Stimulated activated CD4-positive, alpha-beta T cell treated with anti-CD3 and anti-CD28 coated beads, Interleukin-12 subunit alpha, Interleukin-12 subunit beta, amount 100 ng/mL, for 48 hours (primary cell): ENCODE results near the gene PIGX.

Source experiments
- DNase-seq, 3 donors: peaks; one replicate each; pipeline ENCODE4 v3.0.0-alpha.2; 2020; ENCODE audit warnings: low read depth in 2 of 3, low spot score in 1 of 3

The PIGX gene

DNA sequence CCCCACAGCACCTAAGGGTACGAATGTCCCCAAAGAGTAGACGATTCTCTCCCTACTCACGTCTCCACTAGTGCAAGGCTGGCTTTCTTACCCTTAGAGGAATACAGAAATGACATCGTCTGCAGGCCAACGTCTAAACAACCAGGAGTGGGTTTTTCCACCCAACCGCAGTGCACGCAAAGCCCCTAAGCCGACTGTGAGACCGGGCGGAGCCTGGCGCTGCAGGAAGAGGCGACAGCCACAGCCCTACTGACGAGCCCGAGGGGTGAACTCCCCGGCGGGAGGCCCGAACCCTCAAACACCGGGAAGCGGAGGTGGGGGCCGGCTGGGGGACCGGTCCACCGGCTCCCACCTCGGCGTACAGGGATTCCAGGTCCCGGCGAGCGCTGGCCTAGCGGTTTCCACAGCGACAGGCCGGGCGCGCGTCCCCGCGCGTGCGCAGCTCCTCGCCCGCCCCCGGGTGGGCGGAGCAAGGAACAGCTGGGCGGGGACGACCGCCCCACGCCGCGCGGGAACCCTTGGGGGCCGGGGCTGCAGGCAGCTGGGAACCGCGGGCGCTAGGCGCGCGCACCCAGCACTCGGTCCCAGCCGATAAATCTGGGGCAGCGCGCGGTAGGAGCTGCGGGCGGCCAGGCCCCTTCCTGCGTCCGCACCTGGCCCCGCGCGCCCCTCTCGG lies at the start of gene PIGX, which contains the start of gene CEP19:
Gene PIGX, plus strand, starts transcription at position 540 of the 676 bp plus-strand sequence.
Gene CEP19, minus strand, starts transcription at position 413 of the 676 bp plus-strand sequence. CDS start 3,593 bp downstream, outside the sequence.
- peak; percentile 72 to 83 (median 76) for DNase-seq

DNA sequence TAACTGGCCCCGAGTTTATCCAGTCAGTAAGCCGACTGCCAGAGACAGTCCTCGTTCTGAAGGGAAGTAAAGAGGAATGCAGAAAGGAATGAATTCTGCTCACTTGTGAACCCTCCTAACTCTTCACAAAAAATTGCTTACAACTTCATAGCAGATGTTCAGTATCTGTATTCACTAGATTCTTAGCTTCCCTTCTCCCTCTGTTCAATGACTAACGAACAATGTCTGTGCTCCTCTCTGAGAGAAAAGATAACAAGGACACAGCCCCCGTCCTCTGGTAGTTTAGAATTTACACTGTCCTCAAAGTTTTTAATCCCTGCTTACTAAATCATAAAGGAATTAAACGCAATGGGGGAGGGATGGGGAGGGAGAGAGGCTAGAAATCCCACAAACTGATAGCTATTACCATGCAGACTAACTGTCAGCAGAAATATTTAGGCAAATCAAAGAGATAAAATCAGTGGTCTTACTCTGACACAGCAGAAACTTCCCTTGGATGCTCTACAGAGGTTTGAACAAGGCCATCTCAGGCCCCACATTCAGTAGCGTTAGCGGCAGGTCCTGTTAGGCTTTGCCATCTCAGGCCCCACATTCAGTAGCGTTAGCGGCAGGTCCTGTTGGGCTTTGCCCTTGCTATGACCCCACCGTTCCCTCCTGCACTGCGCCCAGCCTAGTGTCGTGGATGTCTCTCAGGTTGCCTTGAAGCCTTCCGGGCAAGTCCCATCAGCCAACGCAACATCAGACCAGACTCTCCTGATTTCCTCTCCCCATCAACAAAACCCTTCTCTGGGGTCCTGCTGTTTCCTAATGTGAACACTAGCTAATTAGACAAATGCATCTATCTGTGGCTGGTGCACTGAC lies 49.2 kb upstream of the PIGX start:
- DNase-seq = no peak

DNA sequence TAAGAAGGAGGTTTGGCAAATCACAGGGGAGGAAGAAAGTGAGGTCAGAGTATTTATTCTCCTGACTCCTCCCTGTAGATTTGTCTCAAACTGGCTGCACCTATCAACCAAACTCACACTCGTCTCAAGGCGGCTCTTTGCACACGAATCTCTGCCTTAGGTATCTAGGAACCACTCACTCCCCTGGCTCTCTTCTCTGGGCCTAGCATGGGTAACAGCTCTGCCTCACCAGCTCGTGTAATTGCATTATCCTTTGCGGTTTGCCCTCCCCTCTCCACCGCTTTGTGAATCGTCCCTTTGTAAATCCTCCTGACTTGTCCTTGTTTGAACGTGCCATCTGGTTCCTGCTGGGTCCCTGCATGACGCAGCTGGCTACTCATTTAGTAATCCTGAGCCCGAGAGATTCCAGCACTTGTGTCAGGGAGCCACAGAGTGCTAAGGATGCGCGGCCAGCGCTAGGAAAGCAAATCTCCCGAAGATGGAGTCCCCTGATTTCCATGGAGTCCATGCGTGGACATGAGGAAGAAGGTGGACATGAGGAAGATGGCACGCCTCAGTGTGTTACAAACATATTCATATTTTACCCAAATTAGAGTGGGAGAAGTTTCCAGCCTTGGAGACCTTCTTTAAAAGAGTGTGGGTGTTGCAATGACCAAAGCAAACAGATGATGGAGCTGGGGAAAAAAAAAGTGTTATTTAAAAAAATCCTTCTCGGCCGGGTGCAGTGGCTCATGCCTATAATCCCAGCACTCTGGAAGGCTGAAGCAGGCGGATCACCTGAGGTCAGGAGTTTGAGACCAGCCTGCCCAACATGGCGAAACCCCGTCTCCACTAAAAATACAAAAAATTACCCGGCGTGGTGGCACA lies 45.9 kb upstream of the PIGX start:
- DNase-seq = no peak

DNA sequence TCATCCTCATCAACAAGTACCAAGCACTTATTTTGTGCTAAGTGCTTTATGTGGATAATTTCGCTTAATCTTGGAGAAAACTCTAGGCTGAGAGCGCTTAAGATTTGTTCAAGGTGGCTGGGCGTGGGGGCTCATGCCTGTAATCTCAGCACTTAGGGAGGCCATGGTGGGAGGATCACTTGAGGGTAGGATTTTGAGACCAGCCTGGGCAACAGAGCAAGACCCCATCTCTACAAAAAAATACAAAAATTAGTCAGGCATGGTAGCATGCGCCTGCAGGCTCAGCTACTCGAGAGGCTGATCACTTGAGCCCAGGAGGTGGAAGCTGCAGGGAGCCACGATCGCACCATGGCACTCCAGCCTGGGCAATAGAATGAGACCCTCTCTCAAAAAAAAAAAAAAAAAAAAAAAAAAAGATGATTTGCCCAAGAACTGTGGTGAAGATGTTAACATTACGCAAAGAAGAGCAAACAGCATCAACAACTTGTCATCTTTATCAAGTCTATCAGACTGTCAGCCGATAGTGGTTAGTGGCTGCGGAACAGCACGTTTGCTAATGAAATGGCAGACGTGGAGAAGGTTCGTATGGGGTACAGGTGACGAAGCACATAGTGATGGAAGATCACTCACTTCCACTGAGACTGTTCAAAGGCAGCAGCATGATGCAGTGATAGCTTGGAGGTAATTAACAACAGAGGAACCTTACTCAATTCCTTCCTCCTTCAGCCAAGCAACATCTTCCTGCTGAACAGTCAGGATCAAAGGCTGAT lies 44.9 kb upstream of the PIGX start:
- DNase-seq = no peak

DNA sequence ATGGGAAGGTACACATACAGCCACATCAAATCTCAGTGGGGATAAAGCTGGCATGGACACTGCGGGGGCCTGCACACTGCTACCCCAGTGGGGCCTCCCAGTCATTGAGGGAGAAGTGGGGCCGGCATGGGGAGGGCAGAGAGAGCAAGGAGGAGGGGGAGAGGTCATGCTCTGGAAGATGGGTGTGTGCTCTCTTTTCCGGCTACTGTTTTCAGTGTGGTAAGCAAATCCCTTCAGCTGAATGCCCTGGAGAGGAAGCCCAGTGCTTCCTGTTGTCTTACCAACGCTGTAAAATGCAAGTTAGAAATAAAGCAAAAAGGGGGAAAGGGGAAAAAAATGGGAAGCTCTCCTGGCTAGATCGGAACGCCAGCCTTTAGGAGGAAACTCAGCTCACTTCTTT lies 41.8 kb upstream of the PIGX start:
- no peak for DNase-seq

DNA sequence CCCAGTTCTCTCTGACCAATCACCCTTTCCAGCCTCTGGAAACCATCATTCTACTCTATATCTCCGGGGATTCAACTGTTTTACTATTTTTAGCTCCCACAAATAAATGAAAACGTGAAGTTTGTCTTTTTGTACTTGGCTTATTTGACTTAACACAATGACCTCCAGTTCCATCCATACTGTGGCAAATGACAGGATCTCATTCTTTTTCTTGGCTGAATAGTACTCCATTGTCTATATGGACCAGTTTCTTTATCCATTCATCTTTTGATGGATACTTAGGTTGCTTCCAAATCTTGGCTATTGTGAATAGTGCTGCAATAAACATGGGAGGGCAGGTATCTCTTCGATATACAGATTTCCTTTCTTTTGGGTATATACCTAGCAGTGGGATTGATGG lies 38.5 kb upstream of the PIGX start:
- no peak for DNase-seq

DNA sequence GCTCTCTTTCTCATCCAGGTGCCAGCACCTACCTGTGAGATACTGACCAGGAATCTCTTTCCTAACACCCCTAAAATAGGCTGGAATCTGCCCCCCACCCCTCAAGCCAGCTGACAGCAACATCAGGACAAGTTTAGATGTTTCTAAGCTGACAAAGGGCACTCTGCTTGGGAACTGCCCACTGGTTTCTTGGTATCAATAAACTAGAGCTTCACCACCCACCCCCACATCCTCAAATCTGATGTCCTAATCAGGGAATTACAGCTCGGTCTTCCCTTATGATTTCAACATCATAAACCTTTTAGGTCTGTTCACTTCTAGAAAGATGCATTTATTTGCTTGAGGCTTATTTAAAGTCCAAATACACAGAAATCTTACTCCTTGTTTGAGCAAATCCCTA lies 34.8 kb upstream of the PIGX start:
- DNase-seq = no peak

DNA sequence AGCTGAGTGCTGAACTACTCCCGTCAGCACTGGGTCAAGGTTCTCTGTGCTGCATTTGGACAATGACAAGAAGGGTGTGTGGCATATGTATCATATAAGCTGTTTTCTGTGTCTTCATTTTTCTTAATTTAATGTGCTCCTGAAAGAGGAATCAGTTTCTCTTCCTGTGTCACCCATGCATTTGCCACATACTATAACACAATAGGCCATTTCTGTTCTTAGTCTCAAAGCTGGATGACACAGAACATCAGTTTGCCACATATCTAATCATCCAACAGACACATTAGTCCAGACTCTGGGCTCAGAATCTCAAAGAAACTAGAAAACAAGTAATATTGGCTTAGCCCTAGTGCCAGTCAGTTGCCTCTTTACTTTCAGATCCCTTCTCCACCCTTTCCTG lies 34.2 kb upstream of the PIGX start:
- DNase-seq = no peak

DNA sequence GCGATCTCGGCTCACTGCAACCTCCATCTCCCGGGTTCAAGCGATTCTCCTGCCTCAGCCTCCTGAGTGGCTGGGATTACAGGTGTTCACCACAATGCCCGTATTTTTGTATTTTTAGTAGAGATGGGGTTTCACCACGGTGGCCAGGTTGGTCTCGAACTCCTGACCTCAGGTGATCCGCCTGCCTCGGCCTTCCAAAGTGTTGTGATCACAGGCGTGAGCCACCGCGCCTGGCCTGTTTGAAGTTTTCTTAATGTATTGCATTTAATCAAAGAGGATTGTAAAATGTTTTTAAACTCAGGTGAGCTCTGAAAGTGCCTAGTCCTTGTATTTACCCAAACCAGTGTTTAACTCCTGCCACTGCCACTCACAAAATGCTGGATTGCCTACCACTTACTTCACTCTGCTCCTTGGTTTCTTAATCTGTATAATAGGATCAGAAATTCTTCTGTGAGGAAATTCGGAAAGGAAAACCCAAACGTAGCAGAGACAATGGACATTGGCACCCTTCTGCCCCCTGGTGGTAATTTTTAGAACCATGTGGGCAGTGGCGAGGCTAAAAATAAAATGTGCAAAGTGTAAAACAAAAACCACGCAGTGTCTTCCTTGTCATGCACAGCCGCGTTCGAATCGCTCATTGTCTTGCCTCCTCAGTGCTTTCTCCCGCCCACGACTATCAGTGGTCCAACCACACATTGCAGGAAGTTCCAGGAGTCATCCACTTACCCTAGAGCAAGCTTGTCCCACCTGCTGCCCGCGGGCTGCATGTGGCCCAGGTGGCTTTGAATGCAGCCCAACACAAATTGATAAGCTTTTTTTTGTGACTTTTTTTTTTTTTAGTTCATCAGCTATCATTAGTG lies 27.4 kb upstream of the PIGX start:
- peak; percentile 49 to 76 (median 54) for DNase-seq

DNA sequence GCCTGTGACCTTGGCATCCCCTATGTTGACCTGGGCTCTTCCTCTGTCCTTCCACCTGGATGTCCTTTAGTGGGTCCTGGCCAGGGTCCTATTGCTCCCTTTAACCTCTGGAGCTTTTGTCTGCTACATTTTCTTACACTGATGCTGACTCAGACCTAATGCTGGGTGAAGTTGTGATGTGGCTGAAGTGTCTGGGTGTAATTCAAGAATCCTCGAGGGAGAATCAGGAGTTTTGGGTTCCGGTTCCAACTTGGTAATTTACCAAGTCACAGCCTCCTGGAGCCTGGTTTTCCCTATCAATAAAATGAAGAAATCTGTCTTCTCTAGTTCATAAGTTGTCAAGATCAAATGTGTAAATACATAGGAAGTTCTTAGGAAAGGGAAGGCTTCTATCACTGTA lies 25.7 kb upstream of the PIGX start:
- no peak for DNase-seq

DNA sequence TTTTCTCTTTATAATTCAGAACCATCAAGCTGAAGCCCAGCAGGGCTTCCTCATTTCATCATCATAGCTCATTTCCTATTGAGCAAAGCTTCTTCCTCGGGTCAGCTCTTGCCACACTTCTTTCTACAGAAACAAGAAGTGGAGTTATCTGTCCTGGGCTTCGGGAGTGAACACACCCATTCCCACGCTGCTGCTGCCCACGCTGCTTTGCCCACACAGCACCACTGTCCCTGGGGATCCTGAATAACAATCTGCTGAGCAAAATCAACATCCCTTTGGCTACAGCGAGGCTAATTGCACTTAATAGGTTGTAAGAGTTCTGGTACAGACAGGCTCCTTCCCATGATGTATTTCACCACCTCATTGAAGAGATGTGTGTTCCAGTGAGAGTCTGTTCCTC lies 23.8 kb upstream of the PIGX start:
- no peak for DNase-seq

DNA sequence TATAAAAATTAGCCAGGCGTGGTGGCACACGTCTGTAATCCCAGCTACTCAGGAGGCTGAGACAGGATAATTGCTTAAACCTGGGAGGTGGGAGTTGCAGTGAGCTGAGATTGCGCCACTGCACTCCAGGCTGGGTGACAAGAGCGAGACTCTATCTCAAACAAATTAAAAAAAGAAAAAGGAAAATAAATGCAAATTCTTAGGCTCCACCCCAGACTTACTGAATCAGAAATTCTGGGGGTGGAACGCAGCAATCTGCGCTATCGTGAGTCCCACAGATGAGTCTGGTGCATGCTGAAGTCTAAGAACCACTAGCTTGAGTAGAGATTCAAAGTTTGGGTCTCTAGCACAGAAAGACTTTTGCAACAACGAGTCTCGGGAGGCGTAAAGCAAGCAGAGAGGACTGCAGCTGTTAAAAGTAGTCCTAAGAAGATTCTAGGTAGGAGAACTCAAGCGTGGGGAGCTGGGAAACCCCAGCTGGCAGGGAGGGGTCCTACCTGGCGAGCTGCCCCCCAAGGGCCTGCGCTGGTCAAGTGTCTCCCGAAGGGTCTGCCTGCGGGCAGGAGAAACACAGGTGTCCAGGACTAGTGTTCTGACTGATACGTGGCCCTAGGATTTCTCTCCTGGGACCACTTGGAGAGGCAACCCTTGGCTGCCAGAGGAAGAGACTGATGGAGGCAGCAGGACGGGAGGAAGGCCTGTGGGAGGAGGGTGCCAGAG lies 22.1 kb upstream of the PIGX start:
- DNase-seq = no peak

DNA sequence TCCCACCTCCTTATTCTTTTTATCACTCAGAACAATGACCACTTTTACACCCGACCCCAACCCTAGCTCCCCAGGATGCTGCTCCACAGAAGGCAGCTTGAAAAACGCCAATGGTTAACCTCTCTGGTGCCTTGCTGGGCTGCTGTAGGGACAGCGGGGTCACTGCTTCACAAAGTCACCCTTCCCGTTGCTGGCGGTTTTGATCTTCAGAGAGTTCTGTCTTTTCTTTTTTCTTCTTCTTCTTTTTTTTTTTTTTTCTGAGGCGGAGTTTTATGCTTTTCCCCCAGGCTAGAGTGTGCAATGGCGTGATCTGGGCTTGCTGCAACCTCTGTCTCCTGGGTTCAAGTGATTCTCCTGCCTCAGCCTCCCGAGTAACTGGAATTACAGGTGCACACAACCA lies 20.8 kb upstream of the PIGX start:
- DNase-seq = no peak

DNA sequence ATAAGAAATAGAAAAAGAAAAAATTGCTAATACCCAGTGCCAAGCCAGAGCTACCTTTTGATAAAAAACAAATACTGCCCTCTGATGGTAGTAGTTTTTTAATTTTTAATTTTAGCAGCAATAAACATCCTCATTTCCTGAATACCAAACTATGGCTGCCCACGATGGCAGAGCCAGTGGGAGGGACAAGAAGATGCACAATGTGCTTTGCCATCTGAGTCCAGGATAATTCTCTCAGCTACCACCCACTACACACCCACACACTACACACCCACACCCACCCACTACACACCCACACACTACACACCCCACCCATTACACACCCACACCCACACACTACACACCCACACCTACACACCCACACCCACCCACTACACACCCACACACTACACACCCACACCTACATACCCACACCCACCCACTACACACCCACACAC lies 18.0 kb upstream of the PIGX start:
- no peak for DNase-seq

DNA sequence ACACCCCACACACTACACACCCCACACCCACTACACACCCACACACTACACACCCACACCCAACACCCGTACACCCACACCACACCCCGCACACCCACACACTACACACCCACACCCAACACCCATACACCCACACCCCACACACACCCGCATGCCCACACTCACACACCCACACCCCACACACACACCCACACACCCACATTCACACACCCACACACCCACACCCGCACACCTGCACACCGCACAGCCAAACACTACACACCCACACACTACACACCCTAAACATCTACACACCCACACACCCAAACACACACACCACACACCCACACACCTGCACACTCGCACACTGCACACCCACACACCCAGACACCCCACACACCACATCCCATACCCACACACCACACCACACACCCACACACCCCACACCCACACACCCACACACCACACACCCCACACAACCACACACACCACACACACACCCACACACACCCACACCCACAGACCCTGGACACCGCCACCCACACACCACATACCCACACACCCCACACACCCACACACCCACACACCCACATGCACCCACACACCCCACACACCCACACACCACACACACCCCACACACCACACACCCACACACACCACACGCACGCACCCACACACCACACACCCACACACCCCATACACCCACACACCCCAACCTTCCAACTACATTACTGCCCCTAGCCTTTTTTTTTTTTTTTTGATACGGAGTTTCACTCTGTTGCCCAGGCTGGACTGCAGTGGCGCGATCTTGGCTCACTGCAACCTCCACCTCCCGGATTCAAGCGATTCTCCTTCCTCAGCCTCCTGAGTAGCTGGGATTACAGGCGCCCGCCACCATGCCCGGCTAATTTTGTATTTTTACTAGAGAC lies 17.0 kb upstream of the PIGX start:
- peak in 1 of 3 donors; percentile 11 for DNase-seq

DNA sequence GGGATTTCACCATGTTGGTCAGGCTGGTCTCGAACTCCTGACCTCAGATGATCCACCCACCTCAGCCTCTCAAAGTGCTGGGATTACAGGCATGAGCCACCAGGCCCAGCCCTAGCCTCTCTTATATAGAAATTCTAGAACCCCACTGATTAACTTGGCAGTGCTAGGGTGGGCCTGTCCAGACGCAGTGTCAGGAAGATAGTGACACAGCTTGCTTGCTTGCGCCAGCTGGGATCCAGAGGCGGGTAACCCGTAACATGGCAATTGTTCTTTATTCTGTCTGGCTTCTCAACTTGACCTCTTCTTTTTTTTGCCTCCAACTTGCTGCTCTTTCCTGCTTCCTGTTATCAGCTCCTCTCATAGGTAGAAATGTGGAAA lies 16.3 kb upstream of the PIGX start:
- DNase-seq = no peak

DNA sequence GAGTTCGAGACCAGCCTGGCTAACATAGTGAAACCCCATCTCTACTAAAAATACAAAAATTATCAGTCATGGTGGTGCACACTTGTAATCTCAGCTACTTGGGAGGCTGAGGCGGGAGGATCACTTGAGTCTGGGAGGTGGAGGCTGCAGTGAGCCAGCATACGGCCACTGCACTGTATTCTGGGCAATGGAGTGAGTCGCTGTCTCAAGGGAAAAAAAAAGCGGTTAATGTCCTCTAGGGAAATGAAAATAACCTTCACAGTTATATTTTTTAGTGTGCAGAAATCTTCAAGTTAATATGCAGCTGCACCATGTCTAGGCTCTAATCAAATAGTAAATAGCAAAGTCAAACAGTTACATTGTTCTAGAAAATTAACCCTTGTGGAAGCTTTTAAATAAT lies 14.9 kb upstream of the PIGX start:
- no peak for DNase-seq

DNA sequence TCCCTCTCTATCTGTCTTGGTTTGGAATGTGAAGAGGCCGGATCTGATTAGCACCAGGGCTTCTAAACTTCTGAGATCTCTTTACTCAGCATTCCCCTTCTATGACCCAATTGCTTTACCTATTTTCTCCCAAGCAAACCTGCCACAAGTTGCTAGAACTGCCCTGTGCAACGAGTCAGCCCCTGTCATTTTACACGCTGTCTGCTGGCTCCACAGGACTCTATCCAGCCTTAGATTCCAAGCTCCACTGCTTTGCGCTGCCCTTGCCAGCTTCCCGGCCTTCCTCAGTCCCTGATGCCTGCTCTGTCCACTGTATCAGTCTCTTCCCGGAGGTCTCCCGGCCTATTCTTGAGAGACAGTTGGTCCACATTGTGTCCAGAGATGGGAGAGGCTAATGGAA lies 12.4 kb upstream of the PIGX start:
- no peak for DNase-seq
